GM19351 (cell line): ENCODE data around the gene WDR46.
A peak's percentile ranks its signal among the peaks of the same experiment; 100 is the strongest.
"Not testable (repeated sequence)": the region's sequence is repeated elsewhere in the genome, so short reads cannot be mapped to it uniquely, and the experiment has no call there.

Experiments used
- ATAC-seq: cut with Tn5 transposase; IDR thresholded peaks from one replicate; pipeline ENCODE4 v1.9.1; 2021; ENCODE audit warnings: mild to moderate bottlenecking, moderate library complexity; ENCODE audit not compliant: unreplicated experiment

WDR46 gene

GRCh38 chr6:33271117-33271467 lies 17.9 kb downstream of the WDR46 start:
- ATAC-seq, result peak; percentile 16

GRCh38 chr6:33264015-33264414 lies 25.0 kb downstream of the WDR46 start:
- no peak for ATAC-seq

DNA sequence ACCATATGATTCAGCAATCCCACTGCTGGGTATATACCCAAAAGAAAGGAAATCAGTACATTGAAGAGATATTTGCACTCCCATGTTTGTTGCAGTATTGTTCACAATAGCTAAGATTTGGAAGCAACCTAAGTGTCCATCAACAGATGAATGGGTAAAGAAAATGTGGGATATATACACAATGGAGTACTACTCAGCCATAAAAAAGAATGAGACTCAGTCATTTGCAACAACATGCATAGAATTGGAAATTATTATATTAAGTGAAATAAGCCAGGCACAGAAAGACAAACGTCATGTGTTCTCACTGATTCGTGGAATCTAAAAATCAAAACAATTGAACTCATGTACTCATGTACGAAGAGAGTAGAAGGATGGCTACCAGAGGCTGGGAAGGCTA lies 26.5 kb downstream of the WDR46 start:
- ATAC-seq, result not testable (repeated sequence)

DNA sequence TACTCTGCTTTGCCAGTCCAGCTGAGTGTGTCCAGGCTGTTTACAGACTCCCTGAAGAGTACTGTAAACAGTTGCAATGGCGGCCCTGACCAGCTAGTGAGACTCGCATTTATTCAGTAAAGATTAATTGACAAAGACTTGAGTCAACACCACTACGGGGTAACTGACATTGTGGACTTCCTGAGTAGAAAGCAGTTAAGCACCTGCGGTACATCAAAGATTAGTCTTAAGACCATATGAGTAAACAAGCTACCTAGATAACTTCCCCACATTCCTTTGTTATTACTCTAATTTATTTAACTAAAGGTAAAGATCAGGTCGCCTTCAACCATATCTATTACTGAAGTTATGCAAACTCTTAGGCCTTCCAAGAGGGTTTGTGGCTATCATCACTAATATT lies 30.0 kb downstream of the WDR46 start:
- ATAC-seq, result no peak

DNA sequence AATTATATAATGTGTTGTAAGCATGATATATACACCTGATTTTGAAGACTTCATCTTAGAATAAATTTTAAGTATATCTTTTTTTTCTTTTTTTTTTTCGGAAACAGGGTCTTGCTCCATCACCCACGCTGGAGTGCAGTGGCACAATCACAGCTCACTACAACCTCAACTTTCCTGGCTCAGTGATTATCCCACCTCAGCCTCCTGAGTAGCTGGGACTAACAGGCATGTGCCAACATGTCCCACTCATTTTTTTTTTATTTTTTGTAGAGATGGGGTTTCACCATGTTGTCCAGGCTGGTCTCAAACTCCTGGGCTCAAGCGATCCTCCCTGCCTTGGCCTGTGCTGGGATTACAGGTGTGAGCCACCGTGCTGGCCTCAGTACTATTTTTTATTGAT lies 34.4 kb downstream of the WDR46 start:
- ATAC-seq, result no peak

- ATAC-seq, result no peak
These were observed 36.3 kb downstream of the WDR46 start for GRCh38 chr6:33252759-33253158.

- ATAC-seq, result no peak
These were observed 37.5 kb downstream of the WDR46 start for GRCh38 chr6:33251395-33252012.

GRCh38 chr6:33250731-33251130 lies 38.3 kb downstream of the WDR46 start:
- no peak for ATAC-seq

GRCh38 chr6:33249732-33250630 lies 39.1 kb downstream of the WDR46 start:
- ATAC-seq, result no peak

- peak; percentile 88 for ATAC-seq
These were observed 39.9 kb downstream of the WDR46 start for GRCh38 chr6:33248932-33249731.

DNA sequence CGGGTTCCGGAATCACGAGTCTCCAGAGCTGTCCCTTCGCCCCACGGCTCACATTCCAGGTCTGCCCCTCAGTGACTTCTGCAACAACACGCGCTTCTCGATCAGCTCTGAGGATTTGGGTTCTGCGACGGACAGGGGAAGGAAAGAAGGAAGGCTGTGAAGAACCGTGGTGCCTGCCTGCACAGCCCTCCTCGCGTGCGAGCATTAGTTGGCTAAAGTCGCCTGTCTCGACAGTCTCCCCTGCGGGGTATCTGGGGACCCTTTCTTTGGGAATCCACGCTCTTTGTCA lies 40.5 kb downstream of the WDR46 start:
- no peak for ATAC-seq

DNA sequence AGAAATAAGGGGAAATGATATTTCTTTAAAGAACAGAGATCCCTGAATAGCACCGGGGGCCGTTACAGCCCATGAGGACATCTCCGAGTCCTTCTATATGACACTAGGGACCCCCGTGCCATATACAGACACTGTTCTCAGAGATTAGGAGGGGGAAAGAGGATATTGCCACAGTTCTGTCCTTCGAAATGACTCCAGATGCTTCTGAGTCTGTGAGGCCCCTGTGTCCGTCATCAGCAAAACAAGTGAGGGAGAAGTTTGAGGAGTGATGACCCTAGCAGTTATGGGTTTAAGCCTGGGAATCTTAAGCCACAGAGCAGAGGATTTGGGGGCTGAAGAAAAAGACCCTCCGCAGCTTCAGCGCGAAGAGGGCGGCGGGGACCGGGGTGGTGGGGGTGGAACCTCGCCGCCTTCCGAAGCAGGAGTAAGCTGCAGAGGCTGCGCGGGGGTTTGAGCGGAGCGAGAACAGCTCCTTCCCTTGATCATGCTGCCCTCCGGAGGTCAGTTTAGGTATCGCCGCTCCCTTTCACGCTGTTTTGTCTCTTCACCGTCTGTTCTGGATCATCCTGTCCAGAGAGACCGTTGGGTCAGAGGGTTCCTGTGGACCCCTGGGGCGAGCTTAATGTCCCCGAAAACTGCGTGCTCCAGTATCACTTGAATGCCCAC lies 40.9 kb downstream of the WDR46 start:
- ATAC-seq, result no peak

DNA sequence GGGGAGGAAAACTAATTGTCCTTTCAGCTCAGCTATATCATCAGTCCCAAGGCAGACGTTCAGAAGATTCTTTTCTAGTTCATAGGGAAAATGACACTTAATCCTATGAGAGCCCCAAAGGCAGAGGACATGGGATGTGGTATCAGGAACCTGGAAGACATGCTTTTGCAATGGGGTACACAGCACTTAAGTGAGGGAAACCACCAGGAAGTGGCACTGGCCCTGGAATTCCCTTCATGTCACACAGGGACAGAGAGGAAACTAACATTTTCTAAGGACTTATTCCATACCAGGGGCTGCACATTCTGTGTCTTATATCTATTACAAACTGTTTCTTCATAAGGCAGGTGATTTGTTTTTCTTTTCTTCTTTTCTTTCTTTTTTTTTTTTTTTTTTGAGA lies 45.6 kb downstream of the WDR46 start:
- ATAC-seq, result no peak

GRCh38 chr6:33241968-33242367 lies 47.1 kb downstream of the WDR46 start:
- no peak for ATAC-seq

DNA sequence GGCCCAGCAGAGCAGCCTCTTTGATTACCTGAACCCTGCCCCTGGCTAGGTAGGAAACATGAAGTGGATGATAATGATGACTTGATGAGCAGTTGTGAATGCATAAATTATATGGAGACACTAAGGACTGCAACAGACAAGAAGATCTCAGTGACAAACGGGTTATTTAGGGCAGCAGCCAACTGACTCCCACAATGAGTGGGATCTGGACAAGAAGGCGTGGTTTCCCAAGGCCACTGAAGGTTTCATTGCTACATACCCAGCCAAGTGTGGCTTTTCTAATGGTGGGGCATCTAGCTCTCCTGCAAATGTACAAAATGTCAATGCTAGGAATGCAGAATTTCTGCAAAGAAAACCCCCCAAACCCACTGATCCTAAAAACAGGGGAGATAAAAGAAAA lies 51.3 kb downstream of the WDR46 start:
- no peak for ATAC-seq

- ATAC-seq, result no peak
These were observed 52.2 kb downstream of the WDR46 start for GRCh38 chr6:33236852-33237251.

- ATAC-seq, result no peak
These were observed 52.7 kb downstream of the WDR46 start for GRCh38 chr6:33236328-33236727.

DNA sequence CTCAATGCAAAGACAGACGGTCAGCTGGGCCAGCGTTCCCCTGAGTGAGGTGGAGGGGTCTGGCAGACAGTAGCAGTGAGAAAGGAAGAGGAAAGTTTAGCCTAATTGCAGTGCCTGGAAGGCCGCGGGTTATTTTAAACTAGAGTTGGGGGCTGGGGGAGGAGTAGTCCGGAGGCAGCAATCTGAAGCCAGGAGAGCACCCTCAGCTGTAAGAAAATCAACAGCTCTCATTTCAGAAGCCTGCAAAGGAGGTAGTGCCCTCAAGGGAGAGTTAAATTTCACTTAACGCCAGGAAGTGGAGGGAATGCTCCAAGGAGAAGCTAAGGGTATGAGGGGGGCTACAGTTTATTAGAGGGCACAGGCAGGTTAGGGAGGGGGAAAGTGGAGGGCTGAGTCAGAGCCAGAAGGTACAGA lies 53.8 kb downstream of the WDR46 start:
- ATAC-seq, result no peak
